Ovary (tissue), 9 donors: ENCODE data around the gene ARHGEF37. TPM values are rescaled to one million over a fixed set of nuclear protein-coding genes. Genes with fewer than 3 reads are reported as not detected.
"Not testable (repeated sequence)": the region's sequence is repeated elsewhere in the genome, so short reads cannot be mapped to it uniquely, and the experiment has no call there.

Experiments used
- DNase-seq, 5 donors: peaks; one replicate each; pipeline ENCODE4 v3.0.0-alpha.2; 2019 to 2020
- H3K27ac ChIP-seq, 2 donors: fragments of 200-600 bp; one replicate each; pipeline versions ENCODE4 v1.5.1 to v1.8.0; 2019 to 2022
- H3K27me3 ChIP-seq: fragments of 200-600 bp; one replicate; pipeline ENCODE4 v1.8.0; 2022
- H3K36me3 ChIP-seq: fragments of 200-600 bp; sonication (generic); one replicate; pipeline ENCODE4 v1.5.1; 2019
- H3K4me1 ChIP-seq: one replicate; pipeline ENCODE4 v1.8.1; 2013; ENCODE audit warnings: mild to moderate bottlenecking, moderate library complexity; ENCODE audit not compliant: insufficient read depth
- H3K4me3 ChIP-seq: fragments of 200-600 bp; sonication (generic); one replicate; pipeline ENCODE4 v1.5.1; 2017
- H3K9me3 ChIP-seq, 2 donors: fragments of 200-600 bp in 1 of 2; sonication (generic) in 1 of 2; one replicate each; pipeline versions ENCODE4 v1.5.1 to v1.8.1; 2013 to 2019; ENCODE audit warnings: mild to moderate bottlenecking in 1 of 2, moderate library complexity in 1 of 2
- CTCF ChIP-seq, 3 donors: fragments of 450-650 bp in 2 of 3; fragments of 200-600 bp in 1 of 3; IDR thresholded peaks; one replicate each; pipeline versions ENCODE4 v1.5.1 to v1.8.0; 2016 to 2022; ENCODE audit warnings: antibody characterized with exemption in 3 of 3, mild to moderate bottlenecking in 1 of 3
- EP300 ChIP-seq: sonication (generic); formaldehyde crosslinking; IDR thresholded peaks from one replicate; pipeline ENCODE4 v1.6.1; 2017; ENCODE audit warnings: antibody characterized with exemption
- POLR2A ChIP-seq: fragments of 450-650 bp; IDR thresholded peaks from one replicate; pipeline ENCODE4 v1.6.1; 2017; ENCODE audit warnings: antibody characterized with exemption, mild to moderate bottlenecking, moderate library complexity
- WGBS, 3 donors: extraction: QIAGEN DNeasy Blood & Tissue Kit in 1 of 3; methylation state at CpG; one replicate each; pipeline versions ENCODE4 v1.1.5 to v1.1.7; 2013 to 2017; 5-methylcytosine and 5-hydroxymethylcytosine counted together
- intact Hi-C, 4 donors: fragments of 100-400 bp; cut with DNase I; formaldehyde crosslinking; loops; one replicate each; pipeline versions ENCODE4 v1.11.0 to v1.15.1; 2022 to 2023
- polyA plus RNA-seq, 2 donors: library from polyadenylated mRNA; stranded (reverse); fragments of 200-250 nt in 1 of 2; fragments of 350-450 nt in 1 of 2; fragmentation: Illumina TruSeq in 1 of 2; extraction: RNeasy Lipid Tissue Mini Kit (QIAGEN cat#74804) in 1 of 2; gene quantifications; one replicate each; pipeline ENCODE4 v1.2.3, GENCODE V29; 2013 to 2014
- total RNA-seq, 7 donors: library from RNA; depleted of rRNA in 2 of 7; stranded (reverse); fragments of >200 nt in 2 of 7; fragmentation: NEBNext Ultra II Directional in 3 of 7; extraction: Animal tissue kit (Norgen Biotek cat#: 25700) in 3 of 7; gene quantifications; one replicate each; pipeline versions ENCODE4 v1.1.0 to v1.2.4, GENCODE V29; 2016 to 2023
- donor health status: DM: no; HTN: no; CAD: no; lungs with moderate emphysema.
- donor health status: DM: no; HTN: no; CAD: no.
- donor health status: Bipolar disorder and iron deficiency.
- donor health status: DM: yes; HTN: yes; CAD: no.
- donor health status: DM: no; HTN: no; CAD: no.
- donor health status: DM: yes; HTN: yes; CAD: no.

The ARHGEF37 gene
- total and polyA plus RNA-seq, 9 donors = 4.1 to 9.9 (median 6.2) TPM

- H3K27ac ChIP-seq = no peak overlapping the region
Measured at GRCh38 chr5:149646564-149646963, 65.3 kb downstream of the ARHGEF37 start.

GRCh38 chr5:149647334-149647733 lies 66.0 kb downstream of the ARHGEF37 start:
- intact Hi-C loops = loop anchor here in 1 of 4 donors (10.0 kb wide), 1 partner anchor 327 kb away; no protein-coding TSS in a partner anchor
- Histone ChIP-seq H3K4me3 (no peak overlapping the region), H3K27me3 (no peaks in the 10 kb centered on the region), H3K9me3 (no peaks in the 10 kb centered on the region), H3K36me3 (no peaks in the 10 kb centered on the region), H3K27ac (no peak overlapping the region), H3K4me1 (no peaks in the 10 kb centered on the region)
- DNase-seq = no peak
- TF ChIP-seq CTCF (IDR thresholded peaks at IDR 0.05) (no peak), POLR2A (no peak), EP300 (no peak)
- 79 to 87% (median 79%) methylated on average over 3 of the region's 3 CpGs for WGBS, 3 donors

More at GRCh38 chr5:149646564-149646963, 65.3 kb downstream of the ARHGEF37 start:
- DNase-seq = no peak
- TF ChIP-seq POLR2A (no peak), CTCF (IDR thresholded peaks at IDR 0.05) (no peak), EP300 (no peak)
- no peaks in the 10 kb centered on the region for H3K9me3 ChIP-seq
- intact Hi-C loops = loop anchor here in 1 of 4 donors (10.0 kb wide), 1 partner anchor 328 kb away; no protein-coding TSS in a partner anchor
- no peaks in the 10 kb centered on the region for H3K4me1 ChIP-seq
- 59 to 70% (median 65%) methylated on average over 9 of the region's 9 CpGs for WGBS, 3 donors
- H3K4me3 ChIP-seq = no peak overlapping the region
- no peaks in the 10 kb centered on the region for H3K36me3 ChIP-seq
- H3K27me3 ChIP-seq = no peaks in the 10 kb centered on the region

GRCh38 chr5:149648464-149649393 lies 67.4 kb downstream of the ARHGEF37 start:
- intact Hi-C loops = loop anchor here in 1 of 4 donors (10.0 kb wide), 1 partner anchor 326 kb away; no protein-coding TSS in a partner anchor
- WGBS, 3 donors = 86 to 95% (median 92%) methylated on average over 6 of the region's 6 CpGs

GRCh38 chr5:149649730-149650129 lies 68.4 kb downstream of the ARHGEF37 start:
- intact Hi-C loops = loop anchor here in 1 of 4 donors (10.0 kb wide), 1 partner anchor 325 kb away; no protein-coding TSS in a partner anchor

More at GRCh38 chr5:149648464-149649393, 67.4 kb downstream of the ARHGEF37 start:
- H3K9me3 ChIP-seq, H3K27ac ChIP-seq, DNase-seq, H3K4me1 ChIP-seq, H3K4me3 ChIP-seq, H3K27me3 ChIP-seq, H3K36me3 ChIP-seq: not testable (repeated sequence)

GRCh38 chr5:149651686-149652085 lies 70.4 kb downstream of the ARHGEF37 start:
- WGBS, 3 donors = 84 to 91% (median 85%) methylated on average over 1 of the region's 1 CpG
- no peaks in the 10 kb centered on the region for H3K4me1 ChIP-seq
- H3K27ac ChIP-seq = no peak overlapping the region
- no peak for TF ChIP-seq CTCF (IDR thresholded peaks at IDR 0.05)
- TF ChIP-seq EP300 = no peak
- TF ChIP-seq POLR2A = no peak
- H3K36me3 ChIP-seq = no peaks in the 10 kb centered on the region
- H3K4me3 ChIP-seq = no peak overlapping the region
- DNase-seq = no peak
- intact Hi-C loops = no loop called here
- no peaks in the 10 kb centered on the region for H3K9me3 ChIP-seq
- no peaks in the 10 kb centered on the region for H3K27me3 ChIP-seq

More at GRCh38 chr5:149649730-149650129, 68.4 kb downstream of the ARHGEF37 start:
- not testable (repeated sequence) for H3K27ac ChIP-seq, H3K4me1 ChIP-seq, H3K4me3 ChIP-seq, H3K9me3 ChIP-seq, H3K27me3 ChIP-seq, DNase-seq, H3K36me3 ChIP-seq
- WGBS, 3 donors = 96% methylated on average over 1 of the region's 1 CpG; no CpG with 5 or more reads in 2 of the 3 donors
